ENCODE data around the gene RPS18.

The RPS18 gene

GRCh38 chr6:33318426-33319073 lies 46.7 kb downstream of the RPS18 start:
- no peak for DNase-seq (ENCODE audit: low spot score)
- no peak for TF ChIP-seq CTCF (IDR thresholded peaks at IDR 0.05; ENCODE audit: extremely low read depth, insufficient read depth, missing control alignments)
- in situ Hi-C loops (cut with MboI; ENCODE audit: low pct_unique_long_range_greater_than_20kb, low sequenced_read_pairs, unreplicated experiment), result no loop called here

GRCh38 chr6:33319939-33320314 lies 48.1 kb downstream of the RPS18 start:
- in situ Hi-C loops (cut with MboI; ENCODE audit: low pct_unique_long_range_greater_than_20kb, low sequenced_read_pairs, unreplicated experiment), result no loop called here
- no peak for DNase-seq (ENCODE audit: low spot score)

GRCh38 chr6:33320315-33321181 lies 48.7 kb downstream of the RPS18 start:
- no peak for TF ChIP-seq CTCF (IDR thresholded peaks at IDR 0.05; ENCODE audit: extremely low read depth, insufficient read depth, missing control alignments)
- no peak for DNase-seq (ENCODE audit: low spot score)
- in situ Hi-C loops (cut with MboI; ENCODE audit: low pct_unique_long_range_greater_than_20kb, low sequenced_read_pairs, unreplicated experiment), result no loop called here

More at GRCh38 chr6:33319939-33320314, 48.1 kb downstream of the RPS18 start:
- no peak for TF ChIP-seq CTCF (IDR thresholded peaks at IDR 0.05; ENCODE audit: extremely low read depth, insufficient read depth, missing control alignments)

GRCh38 chr6:33321227-33321626 lies 49.4 kb downstream of the RPS18 start:
- in situ Hi-C loops (cut with MboI; ENCODE audit: low pct_unique_long_range_greater_than_20kb, low sequenced_read_pairs, unreplicated experiment), result no loop called here
- no peak for DNase-seq (ENCODE audit: low spot score)
- TF ChIP-seq CTCF (IDR thresholded peaks at IDR 0.05; ENCODE audit: extremely low read depth, insufficient read depth, missing control alignments), result no peak

GRCh38 chr6:33323623-33323948 lies 51.7 kb downstream of the RPS18 start:
- in situ Hi-C loops (cut with MboI; ENCODE audit: low pct_unique_long_range_greater_than_20kb, low sequenced_read_pairs, unreplicated experiment), result no loop called here
- TF ChIP-seq CTCF (IDR thresholded peaks at IDR 0.05; ENCODE audit: extremely low read depth, insufficient read depth, missing control alignments), result no peak
- DNase-seq (ENCODE audit: low spot score), result no peak

GRCh38 chr6:33324125-33324524 lies 52.2 kb downstream of the RPS18 start:
- in situ Hi-C loops (cut with MboI; ENCODE audit: low pct_unique_long_range_greater_than_20kb, low sequenced_read_pairs, unreplicated experiment), result no loop called here
- no peak for TF ChIP-seq CTCF (IDR thresholded peaks at IDR 0.05; ENCODE audit: extremely low read depth, insufficient read depth, missing control alignments)
- DNase-seq (ENCODE audit: low spot score), result peak; percentile 40
